SK-N-DZ (cell line): Measurements from ENCODE around the gene SLC6A4.
"Not testable (repeated sequence)": the region's sequence is repeated elsewhere in the genome, so short reads cannot be mapped to it uniquely, and the experiment has no call there.

ENCODE experiments used
- DNase-seq: peaks from one replicate; pipeline ENCODE4 v3.0.0-alpha.2; 2015; ENCODE audit warnings: low spot score
- small RNA-seq, 2 experiments: library from RNA; depleted of rRNA; stranded (forward); fragments of <200 nt; gene quantifications; one replicate each; pipeline ENCODE3, GENCODE V24; 2014

The SLC6A4 gene

GRCh38 chr17:30174556-30174955, 60.9 kb downstream of the SLC6A4 start:
- DNase-seq: no peak

- no peak for DNase-seq
These were observed 61.8 kb downstream of the SLC6A4 start for GRCh38 chr17:30173649-30174048.

- DNase-seq: no peak
These were observed 62.9 kb downstream of the SLC6A4 start for GRCh38 chr17:30172560-30172959.

- DNase-seq: no peak
These were observed 65.0 kb downstream of the SLC6A4 start for GRCh38 chr17:30170415-30170987.

- no peak for DNase-seq
These were observed 69.5 kb downstream of the SLC6A4 start for GRCh38 chr17:30165960-30166359.

GRCh38 chr17:30165147-30165546, 70.3 kb downstream of the SLC6A4 start:
- no peak for DNase-seq

GRCh38 chr17:30164531-30164930, 71.0 kb downstream of the SLC6A4 start:
- no peak for DNase-seq

- DNase-seq: no peak
These were observed 73.9 kb downstream of the SLC6A4 start for GRCh38 chr17:30161601-30162000.

GRCh38 chr17:30160419-30161172, 74.9 kb downstream of the SLC6A4 start:
- no peak for DNase-seq

- DNase-seq: no peak
These were observed 76.4 kb downstream of the SLC6A4 start for GRCh38 chr17:30158896-30159625.

GRCh38 chr17:30155389-30155788, 80.1 kb downstream of the SLC6A4 start:
- no peak for DNase-seq

GRCh38 chr17:30153463-30153862, 82.0 kb downstream of the SLC6A4 start:
- no peak for DNase-seq

- DNase-seq: no peak
These were observed 84.0 kb downstream of the SLC6A4 start for GRCh38 chr17:30151471-30151870.

GRCh38 chr17:30148376-30148775, 87.1 kb downstream of the SLC6A4 start:
- DNase-seq: no peak

GRCh38 chr17:30147860-30148259, 87.6 kb downstream of the SLC6A4 start:
- not testable (repeated sequence) for DNase-seq

Small RNA genes lying within 50 kb of the gene (small RNA-seq; reads per million reads assigned to genes)
- gene RF00154: 38.2 to 328 reads per million in 2 experiments
